Left ventricle myocardium inferior (tissue), 1 donor: Measurements from ENCODE around the gene LRBA. TPM values are rescaled to one million over a fixed set of nuclear protein-coding genes. Genes with fewer than 3 reads are reported as not detected.

Experiments used
- DNase-seq: peaks from one replicate; pipeline ENCODE4 v3.0.0-alpha.2; 2020
- H3K27ac ChIP-seq: fragments of 200-600 bp; replicated peaks from 2 replicates; pipeline ENCODE4 v1.8.0; 2021
- H3K27me3 ChIP-seq: fragments of 200-600 bp; 2 replicates; pipeline ENCODE4 v1.8.0; 2021; ENCODE audit warnings: low read depth
- H3K36me3 ChIP-seq: fragments of 200-600 bp; 2 replicates; pipeline ENCODE4 v1.8.0; 2021
- H3K4me1 ChIP-seq: fragments of 200-600 bp; 2 replicates; pipeline ENCODE4 v1.8.0; 2021
- H3K4me3 ChIP-seq: fragments of 200-600 bp; 2 replicates; pipeline ENCODE4 v1.8.0; 2021; ENCODE audit warnings: mild to moderate bottlenecking, moderate library complexity
- H3K9me3 ChIP-seq: fragments of 200-600 bp; replicated peaks from 2 replicates; pipeline ENCODE4 v1.8.0; 2021
- CTCF ChIP-seq: fragments of 200-600 bp; IDR thresholded peaks from 2 replicates; pipeline ENCODE4 v1.8.0; 2021; ENCODE audit warnings: antibody characterized with exemption, mild to moderate bottlenecking, borderline replicate concordance
- intact Hi-C: fragments of 100-400 bp; cut with micrococcal nuclease; formaldehyde crosslinking; loops from one replicate; pipeline ENCODE4 v1.11.0; 2022
- total RNA-seq: library from RNA; stranded (reverse); fragmentation: NEBNext Ultra II Directional; extraction: Animal tissue kit (Norgen Biotek cat#: 25700); gene quantifications from one replicate; pipeline ENCODE4 v1.2.1, GENCODE V29; 2021
- donor health status: DM: no; HTN: yes; CAD: no; lungs with severe emphysema.

LRBA gene
- total RNA-seq, 1 donor from 2014 or later, result 19.1 TPM

GRCh38 chr4:150242820-150243458, 772.1 kb downstream of the LRBA start:
- Histone ChIP-seq H3K27ac (no peak overlapping the region), H3K4me3 (no peak overlapping the region), H3K9me3 (no peaks in the 10 kb centered on the region), H3K27me3 (no peaks in the 10 kb centered on the region), H3K4me1 (no peaks in the 10 kb centered on the region), H3K36me3 (peaks cover 2% of the 10 kb centered on the region)
- TF ChIP-seq CTCF, result peak; percentile 93
- intact Hi-C loops, result loop anchor here (5.0 kb wide), 1 partner anchor 246 kb away; no protein-coding TSS in a partner anchor
- DNase-seq, result no peak

GRCh38 chr4:150240011-150240410, 775.1 kb downstream of the LRBA start:
- Histone ChIP-seq H3K9me3 (no peaks in the 10 kb centered on the region), H3K4me1 (peaks cover 13% of the 10 kb centered on the region), H3K27me3 (no peaks in the 10 kb centered on the region), H3K4me3 (no peak overlapping the region), H3K36me3 (peaks cover 1% of the 10 kb centered on the region), H3K27ac (no peak overlapping the region)
- intact Hi-C loops, result loop anchor here (5.0 kb wide), 1 partner anchor 243 kb away; no protein-coding TSS in a partner anchor
- no peak for TF ChIP-seq CTCF
- DNase-seq, result no peak

DNA sequence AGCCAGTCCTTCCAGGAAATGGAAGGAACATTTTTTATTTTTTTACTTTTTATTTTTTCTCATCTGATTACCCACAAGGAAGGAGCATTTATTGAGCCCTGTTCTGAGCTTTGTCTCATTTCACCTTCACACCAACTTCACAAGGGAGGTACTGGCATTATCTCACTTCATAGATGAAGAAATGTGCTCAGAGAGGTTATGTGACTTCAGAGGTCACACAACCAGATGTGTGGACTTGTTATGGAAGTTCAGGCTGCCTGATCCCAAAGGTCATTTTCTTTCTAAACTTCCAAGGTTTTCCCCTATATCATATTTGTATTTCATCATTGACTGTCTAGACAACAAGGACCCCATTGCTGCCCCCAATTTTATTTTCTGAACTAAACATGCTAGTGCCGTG, 776.5 kb downstream of the LRBA start:
- Histone ChIP-seq H3K36me3 (peaks cover 15% of the 10 kb centered on the region), H3K27me3 (no peaks in the 10 kb centered on the region), H3K4me3 (no peak overlapping the region), H3K27ac (no peak overlapping the region), H3K4me1 (peaks cover 13% of the 10 kb centered on the region), H3K9me3 (no peaks in the 10 kb centered on the region)
- DNase-seq, result no peak
- intact Hi-C loops, result no loop called here
- no peak for TF ChIP-seq CTCF

DNA sequence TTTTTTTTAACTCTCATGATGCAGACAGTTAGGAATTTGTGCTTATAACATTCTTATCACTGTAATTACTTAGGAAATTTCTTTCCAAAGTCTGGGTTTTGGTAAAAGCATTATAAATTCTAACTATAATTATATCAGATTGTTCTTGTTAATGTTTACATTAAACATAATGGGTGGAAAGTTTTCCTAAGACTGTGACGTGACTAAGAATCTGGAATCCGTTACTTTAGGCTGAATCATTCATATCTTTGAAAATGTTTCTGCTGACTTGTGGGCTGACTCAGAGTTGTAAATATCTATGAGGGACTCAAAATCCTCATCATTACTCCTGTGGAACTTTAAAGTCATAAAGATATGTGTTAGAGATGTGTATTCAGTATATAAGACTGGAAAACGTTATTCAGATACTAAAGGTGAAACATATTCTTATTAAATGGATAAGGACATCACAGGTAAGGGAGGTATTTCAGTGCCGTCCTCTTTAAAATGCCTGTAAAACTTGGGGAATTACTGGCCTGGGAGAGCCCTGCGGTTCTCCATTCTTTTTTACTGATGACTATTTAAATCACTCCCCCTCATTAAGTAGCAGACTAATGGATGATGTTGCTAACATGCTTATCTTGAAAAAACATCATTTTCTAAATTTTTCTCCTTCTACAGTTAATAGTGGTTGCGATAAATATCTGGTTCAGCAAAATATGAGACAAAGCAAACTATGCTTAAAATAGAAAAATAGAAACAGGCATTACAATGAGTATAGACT, 777.8 kb downstream of the LRBA start:
- intact Hi-C loops, result no loop called here
- Histone ChIP-seq H3K4me3 (no peak overlapping the region), H3K27me3 (no peaks in the 10 kb centered on the region), H3K36me3 (peaks cover 25% of the 10 kb centered on the region), H3K9me3 (no peaks in the 10 kb centered on the region), H3K4me1 (peaks cover 15% of the 10 kb centered on the region), H3K27ac (no peak overlapping the region)
- no peak for DNase-seq
- no peak for TF ChIP-seq CTCF

- intact Hi-C loops, result no loop called here
These were observed 778.5 kb downstream of the LRBA start for GRCh38 chr4:150236626-150237025.

More at GRCh38 chr4:150236626-150237025, 778.5 kb downstream of the LRBA start:
- H3K4me3 ChIP-seq, result no peak overlapping the region
- peaks cover 25% of the 10 kb centered on the region for H3K36me3 ChIP-seq
- H3K9me3 ChIP-seq, result no peaks in the 10 kb centered on the region
- no peaks in the 10 kb centered on the region for H3K27me3 ChIP-seq
- no peak for DNase-seq
- H3K4me1 ChIP-seq, result peaks cover 22% of the 10 kb centered on the region
- TF ChIP-seq CTCF, result no peak
- no peak overlapping the region for H3K27ac ChIP-seq
